IPS-NIHi7 (cell line): Measurements from ENCODE around the gene RXRA.

Experiments used
- DNase-seq: peaks from one replicate; pipeline ENCODE4 v3.0.0; 2012; ENCODE audit warnings: mixed read lengths; ENCODE audit errors: extremely low spot score

RXRA gene

DNA sequence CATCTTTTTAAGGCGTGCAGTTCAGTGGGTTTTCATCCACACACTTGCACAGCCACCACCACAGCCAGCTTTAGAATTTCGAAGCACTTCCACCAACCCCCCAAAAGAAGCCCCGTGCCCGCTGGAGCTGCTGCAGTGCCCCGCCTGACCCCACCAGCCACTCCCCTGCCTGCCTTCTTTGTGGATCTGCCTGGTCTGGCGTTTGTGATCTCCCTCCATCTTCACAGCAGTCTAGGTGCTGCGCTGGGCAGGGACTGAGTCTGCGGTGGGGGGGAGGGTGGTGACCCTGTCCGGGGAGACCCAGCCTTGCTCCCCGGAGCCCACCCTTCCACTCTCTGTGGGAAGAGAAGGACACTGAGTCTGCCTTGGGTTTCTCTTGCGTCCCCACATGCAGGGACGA is 40.8 kb downstream of the RXRA start:
- DNase-seq, result no peak

DNA sequence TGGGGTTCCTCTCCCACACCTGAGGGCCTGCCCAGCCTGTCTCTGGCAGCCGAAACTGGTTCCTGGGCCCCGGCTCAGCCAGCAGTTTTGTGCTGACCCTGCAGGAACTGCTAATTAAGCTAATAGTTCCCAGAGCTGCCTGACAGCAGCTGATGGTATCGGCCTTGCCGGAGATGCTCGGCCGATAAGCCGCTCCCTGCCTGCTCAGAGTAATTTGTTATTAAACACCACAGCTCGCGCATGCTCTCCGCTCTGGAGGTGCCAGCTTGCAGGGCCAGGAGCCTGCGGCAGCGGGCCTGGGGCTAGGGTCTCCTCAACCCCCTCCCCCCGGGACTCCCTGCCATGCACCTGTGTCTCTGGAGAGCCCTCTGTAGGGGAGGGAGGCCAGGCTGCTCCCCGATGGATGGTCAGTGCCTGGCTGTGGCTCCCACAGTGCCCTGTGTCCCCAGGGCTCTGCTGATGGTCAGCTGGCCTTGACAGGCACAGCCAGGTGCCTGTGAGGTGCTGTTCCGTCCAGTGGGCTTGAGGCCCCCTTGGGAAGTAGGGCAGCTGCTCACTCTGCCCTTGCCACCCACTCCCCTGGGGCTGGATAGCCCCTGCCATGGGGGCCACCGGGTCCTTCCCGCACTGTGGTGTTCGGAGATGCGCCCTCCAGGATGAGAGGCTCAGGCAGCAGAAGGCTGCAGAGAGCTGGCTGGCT is 41.7 kb downstream of the RXRA start:
- no peak for DNase-seq

DNA sequence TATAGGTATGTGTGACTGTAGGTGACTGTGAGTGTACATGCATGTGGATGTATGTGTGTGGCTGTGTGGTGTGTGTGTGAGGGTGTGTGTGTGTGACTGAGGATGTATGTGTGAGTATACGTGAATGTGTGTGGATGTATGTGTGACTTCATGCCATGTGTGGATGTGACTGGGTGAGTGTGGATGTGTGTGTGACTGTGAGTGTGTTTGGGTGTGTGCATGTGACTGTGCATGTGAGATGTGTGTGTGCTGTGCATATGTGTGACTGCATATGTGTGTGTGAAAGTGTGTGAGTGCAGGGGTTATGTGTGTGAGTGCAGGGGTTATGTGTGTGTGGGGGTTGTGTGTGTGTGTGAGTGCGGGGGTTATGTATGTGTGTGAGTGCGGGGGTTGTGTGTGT is 42.3 kb downstream of the RXRA start:
- no peak for DNase-seq

GRCh38 chr9:134369416-134370212 is 43.4 kb downstream of the RXRA start:
- no peak for DNase-seq

DNA sequence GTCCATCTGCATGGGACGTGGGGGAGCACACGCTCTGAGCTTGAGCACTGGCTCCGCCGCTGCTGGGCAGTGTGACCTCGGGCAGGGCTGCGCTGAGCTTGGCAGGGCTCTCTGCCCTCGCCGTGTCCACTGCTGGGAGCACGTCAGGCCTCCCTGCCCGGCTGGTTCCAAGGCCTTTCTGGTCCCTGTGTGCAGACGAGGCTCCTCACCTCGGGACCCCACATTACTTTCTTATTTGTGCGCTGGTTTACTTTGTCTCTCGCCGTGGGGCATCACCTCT is 43.9 kb downstream of the RXRA start:
- no peak for DNase-seq

- DNase-seq, result no peak
Observed at GRCh38 chr9:134370638-134371037, 44.4 kb downstream of the RXRA start.

GRCh38 chr9:134371731-134372130 is 45.5 kb downstream of the RXRA start:
- DNase-seq, result no peak

GRCh38 chr9:134372581-134373267 is 46.5 kb downstream of the RXRA start:
- no peak for DNase-seq

DNA sequence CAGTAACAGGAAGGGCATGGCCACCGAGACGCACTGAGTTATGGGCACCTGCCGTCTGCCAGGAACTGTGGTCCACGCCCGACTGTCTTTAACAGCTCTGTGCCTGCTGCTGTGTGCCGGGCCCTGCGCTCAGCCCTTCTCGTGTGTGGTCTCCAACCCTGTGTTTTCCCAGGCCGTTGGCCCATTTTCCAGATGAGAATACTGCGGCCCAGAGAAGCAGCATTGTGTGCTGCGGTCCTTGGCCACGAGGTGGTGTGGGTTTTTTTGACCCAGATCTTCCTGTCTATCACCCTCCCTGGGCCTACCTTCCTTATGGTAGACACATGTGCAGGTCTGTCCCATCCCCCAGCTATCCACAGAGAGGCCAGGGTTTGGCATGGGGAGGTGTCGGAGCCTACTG is 47.0 kb downstream of the RXRA start:
- DNase-seq, result no peak

DNA sequence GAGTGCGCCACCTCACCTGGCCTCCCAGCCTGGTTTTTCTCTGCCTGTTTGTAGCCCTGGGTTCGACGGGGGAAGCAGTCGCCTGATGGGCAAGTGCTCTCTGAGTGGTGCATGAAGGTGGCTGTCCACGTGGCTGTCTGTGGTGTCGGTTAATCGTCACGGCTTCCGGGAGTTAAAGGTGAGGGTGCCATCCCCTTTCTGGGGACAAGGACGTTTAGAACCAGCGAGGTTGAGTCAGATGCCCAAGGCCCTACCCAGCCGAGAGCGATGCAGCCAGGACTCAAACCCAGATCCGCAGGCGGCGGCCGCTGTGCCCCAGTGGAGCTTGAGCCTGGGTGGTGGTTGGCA is 47.7 kb downstream of the RXRA start:
- no peak for DNase-seq

- no peak for DNase-seq
Observed at GRCh38 chr9:134374301-134375010, 48.2 kb downstream of the RXRA start.

GRCh38 chr9:134375011-134375390 is 48.7 kb downstream of the RXRA start:
- no peak for DNase-seq

DNA sequence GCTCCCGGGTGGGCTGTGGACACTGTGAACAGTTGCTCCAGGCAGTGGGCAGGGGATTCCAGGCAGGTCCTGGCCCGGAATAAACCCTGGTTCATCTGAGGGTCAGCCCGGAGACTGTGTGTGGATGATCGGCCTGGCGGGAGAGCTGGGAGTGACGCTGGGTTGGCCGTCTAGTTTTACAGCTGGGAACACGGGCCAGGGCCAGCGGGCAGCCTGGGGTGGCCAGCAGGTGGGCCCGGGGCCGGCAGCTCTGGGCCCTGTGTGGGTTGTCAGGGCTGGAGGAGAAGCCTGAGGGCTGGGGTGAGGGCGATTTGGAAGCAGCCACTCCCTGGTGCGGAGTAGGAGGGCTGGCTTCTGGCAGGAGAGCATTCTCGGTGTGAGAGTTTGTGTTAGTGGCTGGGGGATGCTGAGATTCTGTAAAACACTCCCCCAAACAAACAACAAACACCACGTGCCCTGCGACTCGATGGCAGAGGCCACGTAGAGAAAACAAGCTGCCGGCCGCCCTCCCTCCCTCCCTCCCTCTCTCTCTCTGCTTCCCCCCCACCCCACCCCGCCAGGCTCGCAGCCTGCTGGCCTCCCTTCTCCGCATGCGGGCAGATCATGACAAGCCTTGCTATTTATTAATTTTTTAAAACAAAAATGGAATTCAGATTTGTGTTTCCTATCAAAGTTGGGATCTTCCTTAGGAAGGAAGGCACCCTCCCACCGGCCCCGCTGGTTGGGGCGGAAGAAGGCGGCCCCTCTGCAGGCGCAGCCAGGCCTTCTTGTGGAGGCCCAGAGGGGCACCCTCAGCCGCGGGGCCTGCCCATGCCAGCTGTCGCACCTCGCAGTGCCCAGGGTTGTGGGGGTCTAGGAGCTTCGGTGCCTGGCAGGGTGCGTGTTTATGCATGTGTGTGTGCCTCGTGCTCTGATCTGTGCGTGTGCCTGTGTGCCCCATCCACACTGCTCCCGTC is 49.5 kb downstream of the RXRA start:
- peak; percentile 43 for DNase-seq

- DNase-seq, result no peak
Observed at GRCh38 chr9:134376386-134377142, 50.3 kb downstream of the RXRA start.

- DNase-seq, result no peak
Observed at GRCh38 chr9:134377143-134377484, 50.9 kb downstream of the RXRA start.

DNA sequence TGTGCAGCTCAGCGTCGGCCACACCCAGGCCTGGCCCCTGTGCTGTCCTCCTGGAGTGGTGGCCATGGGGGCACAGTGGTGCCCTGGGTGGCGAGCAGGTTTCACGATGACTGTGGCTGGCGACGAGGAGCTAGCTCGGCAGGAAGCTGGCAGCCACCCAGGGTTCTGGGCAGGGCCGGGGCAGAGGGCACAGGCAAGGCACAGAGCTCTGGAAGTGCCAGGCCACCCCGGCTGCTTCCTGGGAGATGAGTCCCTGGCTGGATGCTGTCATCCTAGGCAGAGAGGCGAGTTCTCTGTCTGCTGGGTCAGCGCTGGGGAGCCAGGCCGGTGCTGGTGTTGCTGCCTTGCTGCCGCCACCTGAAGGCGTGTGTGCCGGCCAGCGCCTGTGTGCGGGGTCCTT is 51.7 kb downstream of the RXRA start:
- no peak for DNase-seq

DNA sequence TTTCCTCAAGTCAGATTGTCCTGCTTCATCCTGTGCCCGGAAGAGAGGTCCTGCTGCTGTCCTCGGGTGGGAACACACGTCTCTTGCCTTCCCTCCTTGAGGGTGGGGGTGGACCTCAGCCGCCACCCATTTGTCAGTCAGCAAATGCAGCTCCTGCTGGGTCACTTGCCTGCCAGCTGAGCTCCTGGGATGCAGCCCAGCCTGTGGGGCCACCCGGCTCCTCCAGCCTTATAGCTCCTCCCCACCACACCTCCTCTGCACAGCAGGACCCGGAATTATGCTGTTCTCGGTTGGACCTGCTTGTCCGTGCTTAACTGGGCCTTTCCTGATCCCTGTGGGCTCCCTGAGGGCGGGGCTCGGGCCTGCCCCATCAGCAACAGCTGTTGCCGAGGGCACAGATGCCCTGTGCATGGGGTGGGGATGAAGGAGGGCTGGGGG is 52.7 kb downstream of the RXRA start:
- peak; percentile 58 for DNase-seq

DNA sequence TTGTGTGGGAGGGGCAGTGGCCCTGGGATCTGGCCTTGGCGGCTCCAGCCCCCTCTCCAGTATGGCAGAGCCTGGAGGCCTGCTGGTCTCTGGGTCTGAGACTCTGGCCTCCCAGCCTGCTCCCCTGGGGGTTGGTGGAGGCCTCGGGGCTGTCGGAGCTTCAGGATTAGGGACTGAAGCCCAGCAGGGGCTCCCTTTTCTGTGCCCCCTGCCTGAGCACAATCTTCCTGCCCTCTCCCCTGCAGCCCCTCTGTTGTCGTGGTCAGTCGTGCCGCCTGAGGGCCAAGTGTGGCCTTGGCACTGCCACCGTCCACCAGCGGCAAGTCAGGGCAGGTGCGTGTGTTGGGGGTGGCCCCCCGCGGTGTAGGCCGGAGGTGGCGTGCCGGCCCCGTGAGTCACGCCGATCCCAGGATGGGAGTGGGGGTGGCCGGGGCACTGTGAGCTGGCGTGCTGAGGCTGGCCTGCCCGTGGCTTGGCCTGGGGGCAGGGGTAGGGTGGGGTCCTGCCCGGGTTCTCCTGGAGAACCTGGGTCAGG is 53.6 kb downstream of the RXRA start:
- no peak for DNase-seq

DNA sequence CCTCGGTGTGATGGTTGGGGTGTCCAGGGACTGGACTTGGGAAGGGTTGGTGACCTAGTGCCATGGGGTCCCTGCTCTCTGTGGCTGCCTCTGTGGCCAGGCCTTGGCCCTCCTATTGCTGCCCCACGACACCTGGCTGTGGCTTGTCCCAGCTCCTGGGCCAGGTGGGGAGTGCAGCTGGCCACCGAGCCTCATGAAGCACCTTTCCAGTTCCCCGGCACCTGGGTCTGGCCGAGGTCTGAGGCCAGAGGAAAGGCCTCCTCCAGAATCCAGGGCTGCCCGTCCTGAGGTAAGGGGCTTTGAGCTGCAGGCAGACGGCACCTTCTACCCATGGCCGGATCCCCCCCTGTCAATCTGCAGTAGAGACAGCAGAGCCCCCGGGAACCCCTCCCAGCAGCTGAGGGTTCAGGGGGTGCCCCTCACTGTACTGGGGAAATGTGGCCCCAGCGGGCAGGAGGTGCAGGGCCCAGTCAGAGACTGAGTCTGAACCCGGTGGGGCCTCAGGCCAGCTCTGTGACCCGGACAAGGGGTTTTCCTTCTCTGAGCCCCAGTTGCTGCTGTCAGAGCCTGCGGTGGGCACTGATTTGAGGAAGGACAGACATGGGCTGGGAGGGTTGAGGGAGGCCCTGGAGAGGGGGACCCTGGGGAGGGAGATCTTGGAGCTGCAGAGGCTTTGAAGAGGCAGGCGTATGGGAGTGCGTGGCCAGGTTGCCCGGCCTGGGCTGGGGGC is 54.5 kb downstream of the RXRA start:
- no peak for DNase-seq

GRCh38 chr9:134381272-134381661 is 55.0 kb downstream of the RXRA start:
- no peak for DNase-seq
